ENCODE data around the gene ENDOG. TPM values are rescaled to one million over a fixed set of nuclear protein-coding genes. Genes with fewer than 3 reads are reported as not detected.

ENDOG gene
- total and polyA plus RNA-seq, 2 experiments from 2014 or later, result 15.1 to 23.5 TPM

GRCh38 chr9:128790536-128790935 lies 27.8 kb upstream of the ENDOG start:
- no peak overlapping the region for H2AFZ ChIP-seq
- H3K36me3 ChIP-seq (ENCODE audit: insufficient read depth), result no peaks in the 10 kb centered on the region; the same call in 1 of the 2 replicates
- no peak overlapping the region for H3K4me2 ChIP-seq
- H3K4me1 ChIP-seq (ENCODE audit: insufficient read depth), result peaks cover 7% of the 10 kb centered on the region
- peaks cover 10% of the 10 kb centered on the region for H3K27me3 Mint-ChIP-seq (ENCODE audit: insufficient read depth, low read depth, poor library complexity)
- H3K27ac ChIP-seq (ENCODE audit: low read depth), result no peak overlapping the region
- no peak overlapping the region for H3K27ac Mint-ChIP-seq
- H3K4me3 ChIP-seq, result no peak overlapping the region
- no peak overlapping the region for H3K4me3 Mint-ChIP-seq
- TF ChIP-seq ZNF462 (CRISPR knock-in tag; IDR thresholded peaks at IDR 0.05), result no peak
- TF ChIP-seq CREB1 (CRISPR knock-in tag; IDR thresholded peaks at IDR 0.05; ENCODE audit: low read depth), result no peak
- no peaks in the 10 kb centered on the region for H3K9me2 ChIP-seq (ENCODE audit: insufficient read depth)
- ATAC-seq, result no peak
- H3F3A ChIP-seq (replicated peaks; ENCODE audit: low read depth), result peaks cover 16% of the 10 kb centered on the region
- H3K9me3 Mint-ChIP-seq, result no peaks in the 10 kb centered on the region; the same call in 2 of the 3 replicates
- no peaks in the 10 kb centered on the region for H3K27me3 ChIP-seq (ENCODE audit: insufficient read depth)
- DNase-seq (ENCODE audit: low spot score), result no peak
- H3K4me1 Mint-ChIP-seq, result peaks cover 3% of the 10 kb centered on the region; the same call in 2 of the 3 replicates
- H4K20me1 ChIP-seq (replicated peaks; ENCODE audit: insufficient read depth), result no peaks in the 10 kb centered on the region
- H3K79me2 ChIP-seq (replicated peaks; ENCODE audit: insufficient read depth), result peaks cover 15% of the 10 kb centered on the region
- H3K36me3 Mint-ChIP-seq (ENCODE audit: low read depth), result peaks cover 21% of the 10 kb centered on the region

- Mint-ChIP-seq H3K9me3 (no peaks in the 10 kb centered on the region), H3K4me1 (peaks cover 3% of the 10 kb centered on the region; the same call in 2 of the 3 replicates), H3K27ac (no peak overlapping the region), H3K36me3 (ENCODE audit: low read depth) (peaks cover 23% of the 10 kb centered on the region), H3K4me3 (no peak overlapping the region), H3K27me3 (ENCODE audit: insufficient read depth, low read depth, poor library complexity) (peaks cover 5% of the 10 kb centered on the region)
- Histone ChIP-seq H2AFZ (no peak overlapping the region), H3K27me3 (ENCODE audit: insufficient read depth) (no peaks in the 10 kb centered on the region), H4K20me1 (replicated peaks; ENCODE audit: insufficient read depth) (no peaks in the 10 kb centered on the region), H3K4me3 (no peak overlapping the region), H3K79me2 (replicated peaks; ENCODE audit: insufficient read depth) (peaks cover 15% of the 10 kb centered on the region), H3F3A (replicated peaks; ENCODE audit: low read depth) (peaks cover 8% of the 10 kb centered on the region), H3K4me1 (ENCODE audit: insufficient read depth) (peaks cover 7% of the 10 kb centered on the region), H3K27ac (ENCODE audit: low read depth) (no peak overlapping the region), H3K36me3 (ENCODE audit: insufficient read depth) (no peaks in the 10 kb centered on the region; the same call in 1 of the 2 replicates), H3K4me2 (no peak overlapping the region), H3K9me2 (ENCODE audit: insufficient read depth) (no peaks in the 10 kb centered on the region)
- DNase-seq (ENCODE audit: low spot score) (no peak), ATAC-seq (no peak)
- TF ChIP-seq EZH2 (IDR thresholded peaks at IDR 0.05; ENCODE audit: low read depth, unreplicated experiment), result no peak
- TF ChIP-seq NANOG (IDR thresholded peaks at IDR 0.05; ENCODE audit: borderline replicate concordance), result no peak
- no peak for TF ChIP-seq CREB1 (CRISPR knock-in tag; IDR thresholded peaks at IDR 0.05; ENCODE audit: low read depth)
- TF ChIP-seq ZNF331 (CRISPR knock-in tag; IDR thresholded peaks at IDR 0.05; ENCODE audit: low read depth), result no peak
- no peak for TF ChIP-seq STAT1 (IDR thresholded peaks at IDR 0.05; ENCODE audit: unreplicated experiment)
- TF ChIP-seq POLR2AphosphoS5 (IDR thresholded peaks at IDR 0.05; ENCODE audit: low read depth), result no peak
- no peak for TF ChIP-seq EZH2phosphoT487 (IDR thresholded peaks at IDR 0.05; ENCODE audit: unreplicated experiment)
- no peak for TF ChIP-seq ZNF114 (CRISPR knock-in tag; IDR thresholded peaks at IDR 0.05)
- no peak for TF ChIP-seq JUNB (IDR thresholded peaks at IDR 0.05; ENCODE audit: unreplicated experiment)
- TF ChIP-seq REST (IDR thresholded peaks at IDR 0.05; ENCODE audit: unreplicated experiment), result no peak
Measured at GRCh38 chr9:128792134-128792533, 26.2 kb upstream of the ENDOG start.

Measured in GM23338 (cell line).